T follicular helper cell (primary cell): ENCODE results near the gene SF3B2.
"Not testable (repeated sequence)": the region's sequence is repeated elsewhere in the genome, so short reads cannot be mapped to it uniquely, and the experiment has no call there.

Experiments
- DNase-seq: peaks from one replicate; pipeline ENCODE4 v3.0.0-alpha.2; 2020; ENCODE audit warnings: low read depth

Gene SF3B2

DNA sequence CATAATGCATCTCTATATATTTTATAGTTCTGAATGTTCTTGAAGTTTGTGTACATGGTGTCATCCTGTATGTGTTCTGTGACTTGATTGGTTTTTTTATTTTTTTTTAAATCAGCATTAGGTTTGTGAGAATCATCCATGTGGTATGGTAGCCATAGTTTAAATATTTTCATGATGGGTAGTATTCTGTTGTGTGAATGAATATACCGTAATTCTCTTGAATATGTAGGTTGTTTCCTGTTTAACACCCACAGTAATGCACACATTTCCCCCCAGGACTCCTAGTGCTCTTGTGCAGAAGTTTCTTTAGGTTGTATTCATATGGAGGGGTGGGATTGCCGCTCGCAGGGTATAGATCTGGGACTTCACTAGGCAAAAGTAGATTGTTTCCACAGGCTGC is 19.9 kb downstream of the SF3B2 start:
- no peak for DNase-seq

DNA sequence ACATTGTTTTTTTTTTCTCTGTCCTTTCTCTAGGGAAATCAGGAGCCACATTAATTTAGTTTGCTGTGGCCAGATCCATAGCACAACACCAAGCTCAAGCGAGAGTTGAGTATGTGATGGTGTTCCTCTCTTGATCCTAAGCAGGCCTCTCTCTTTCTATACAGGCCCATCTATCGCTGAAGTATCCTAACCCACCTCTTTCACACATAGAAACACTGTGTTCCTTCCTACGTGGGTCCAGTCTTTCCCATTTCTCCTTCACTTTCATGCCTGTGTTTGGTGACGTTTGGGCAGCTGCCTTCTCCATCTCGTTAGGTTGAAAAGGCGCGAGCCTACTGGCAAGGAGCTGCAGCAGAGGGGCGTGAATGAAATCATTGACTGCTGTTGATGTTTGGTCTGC is 20.4 kb downstream of the SF3B2 start:
- no peak for DNase-seq

DNA sequence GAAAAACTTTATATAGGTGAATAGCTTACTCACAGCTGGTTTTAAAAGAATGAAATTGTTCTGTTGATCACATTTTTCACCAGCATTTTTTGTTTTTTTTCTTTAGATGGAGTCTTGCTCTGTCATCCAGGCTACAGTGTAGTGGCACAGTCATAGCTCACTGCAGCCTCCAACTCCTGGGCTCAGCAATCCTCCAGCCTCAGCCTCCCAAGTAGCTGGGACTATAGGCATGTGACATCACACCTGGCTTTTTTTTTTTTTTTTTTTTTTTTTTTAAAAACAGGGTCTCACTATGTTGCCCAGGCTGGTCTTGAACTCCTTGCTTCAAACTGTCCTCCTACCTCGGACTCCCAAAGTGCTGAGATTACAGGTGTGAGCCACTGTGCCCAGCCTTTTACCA is 21.5 kb downstream of the SF3B2 start:
- DNase-seq, result no peak

DNA sequence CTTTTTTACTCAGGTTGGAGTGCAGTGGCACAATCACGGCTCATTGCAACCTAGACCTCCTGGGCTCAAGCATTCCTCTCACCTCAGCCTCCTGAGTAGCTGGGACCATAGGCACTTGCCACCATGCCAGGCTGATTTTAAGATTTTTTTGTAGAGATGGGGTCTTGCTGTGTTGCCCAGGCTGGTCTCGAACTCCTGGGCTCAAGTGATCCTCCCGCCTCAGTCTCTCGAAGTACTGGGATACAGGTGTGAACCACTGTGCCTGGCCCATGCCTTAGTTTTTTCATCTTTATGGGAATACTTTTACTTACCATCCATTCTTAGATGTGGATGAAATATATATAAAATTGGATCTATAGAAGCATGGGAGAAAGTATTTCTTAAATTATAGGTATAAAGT is 23.1 kb downstream of the SF3B2 start:
- no peak for DNase-seq

DNA sequence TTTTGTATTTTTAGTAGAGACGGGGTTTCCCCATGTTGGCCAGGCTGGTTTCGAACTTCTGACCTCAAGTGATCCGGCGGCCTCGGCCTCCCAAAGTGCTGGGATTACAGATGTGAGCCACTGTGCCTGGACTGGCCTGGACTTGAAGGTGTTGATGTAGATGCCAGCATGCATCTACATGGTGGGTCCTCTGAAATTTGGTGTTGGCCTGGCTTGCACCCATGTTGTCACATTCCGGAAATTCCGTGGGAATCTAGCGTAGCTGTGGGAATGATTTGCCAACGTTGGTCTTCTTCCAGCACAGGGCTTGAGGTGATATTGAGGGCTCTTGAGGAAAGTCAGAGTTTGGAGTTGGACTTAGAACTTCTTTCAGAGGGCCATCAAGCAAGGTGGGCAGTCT is 24.4 kb downstream of the SF3B2 start:
- no peak for DNase-seq

DNA sequence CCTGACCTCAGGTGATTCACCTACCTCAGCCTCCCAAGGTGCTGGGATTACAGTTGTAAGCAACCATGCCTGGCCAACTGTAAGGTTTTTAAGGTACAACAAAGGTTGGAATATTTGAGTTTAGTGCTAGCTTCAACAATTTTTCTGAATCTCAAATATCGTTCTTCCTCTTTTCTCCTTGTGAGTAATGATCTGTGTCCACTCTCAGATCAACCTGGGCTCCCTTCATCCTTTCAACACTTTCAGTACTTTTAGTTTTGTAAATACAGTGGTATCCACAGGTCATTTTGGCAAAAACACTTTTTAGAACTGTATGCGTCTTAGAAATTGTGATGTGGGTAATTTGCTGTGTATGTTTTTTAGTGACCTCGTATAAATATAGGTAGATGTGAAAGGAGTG is 25.8 kb downstream of the SF3B2 start:
- no peak for DNase-seq

DNA sequence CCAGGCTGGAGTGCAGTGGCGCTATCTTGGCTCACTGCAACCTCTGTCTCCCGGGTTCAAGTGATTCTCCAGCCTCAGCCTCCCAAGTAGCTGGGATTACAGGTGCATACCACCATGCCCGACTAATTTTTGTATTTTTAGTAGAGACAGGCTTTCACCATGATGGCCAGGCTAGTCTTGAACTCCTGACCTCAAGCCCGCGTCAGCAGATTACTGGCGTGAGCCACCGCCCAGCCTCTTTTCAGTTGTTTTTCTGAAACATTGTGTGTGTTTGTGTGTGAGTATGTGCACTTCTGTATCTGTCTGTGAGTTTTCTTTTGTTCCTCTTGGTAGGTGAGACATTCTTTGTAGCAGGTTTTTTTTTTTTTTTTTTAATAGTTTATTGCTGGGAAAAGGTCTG is 26.8 kb downstream of the SF3B2 start:
- DNase-seq, result not testable (repeated sequence)

DNA sequence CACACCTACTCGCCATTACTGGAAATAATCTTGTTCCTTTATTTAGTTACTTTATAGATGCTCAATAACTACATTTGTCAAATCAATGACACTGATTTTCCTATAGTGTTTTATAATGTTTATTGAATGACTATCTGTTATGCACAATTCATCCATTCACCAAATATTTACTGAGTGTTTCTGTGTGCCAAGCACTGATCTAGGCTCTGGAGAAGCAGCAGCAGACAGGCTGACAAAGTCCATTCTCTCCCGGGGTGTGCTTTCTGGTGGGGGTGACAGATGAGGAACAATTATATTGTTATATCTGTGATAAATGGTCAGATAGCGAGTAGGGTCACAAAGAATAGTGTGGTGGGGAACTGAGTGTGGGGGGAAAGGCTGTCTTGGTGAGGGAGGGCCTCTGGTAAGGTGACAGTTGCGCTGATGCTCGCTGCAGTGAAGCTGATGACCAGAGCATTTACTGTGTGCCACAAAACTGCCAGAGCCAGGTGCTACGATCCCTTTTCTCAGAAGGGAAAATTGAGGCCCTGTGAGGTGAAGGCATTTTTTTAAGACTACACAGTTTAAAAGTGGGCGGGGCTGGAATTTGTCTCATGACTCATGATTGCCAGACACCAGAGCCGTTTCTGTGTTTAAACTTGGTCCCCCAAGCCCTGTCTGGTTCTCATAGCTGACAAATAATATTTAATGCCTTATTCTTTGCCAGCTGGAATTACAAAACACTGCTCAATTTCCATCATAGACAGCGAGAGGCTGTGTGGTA is 28.1 kb downstream of the SF3B2 start:
- DNase-seq, result peak; percentile 76

DNA sequence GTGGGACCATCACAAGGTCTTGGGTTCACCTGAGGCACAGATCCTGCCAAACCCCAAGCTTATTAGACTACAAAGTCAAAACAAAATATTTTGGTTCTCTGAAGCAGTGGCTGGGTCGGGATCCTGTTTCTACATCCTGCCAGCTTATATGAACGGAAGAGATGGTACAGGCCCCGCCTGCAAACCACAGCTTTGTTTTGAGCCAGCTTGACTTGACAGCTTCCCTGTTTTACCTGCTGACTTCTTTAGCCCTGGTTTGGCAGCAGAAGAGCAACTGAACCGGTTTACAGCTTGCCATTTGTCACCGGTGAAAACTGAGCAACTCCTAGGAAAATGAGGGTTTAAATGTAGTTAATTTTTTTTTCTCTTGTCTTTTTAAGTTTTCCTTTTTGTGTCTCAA is 29.3 kb downstream of the SF3B2 start:
- DNase-seq, result peak; percentile 78

DNA sequence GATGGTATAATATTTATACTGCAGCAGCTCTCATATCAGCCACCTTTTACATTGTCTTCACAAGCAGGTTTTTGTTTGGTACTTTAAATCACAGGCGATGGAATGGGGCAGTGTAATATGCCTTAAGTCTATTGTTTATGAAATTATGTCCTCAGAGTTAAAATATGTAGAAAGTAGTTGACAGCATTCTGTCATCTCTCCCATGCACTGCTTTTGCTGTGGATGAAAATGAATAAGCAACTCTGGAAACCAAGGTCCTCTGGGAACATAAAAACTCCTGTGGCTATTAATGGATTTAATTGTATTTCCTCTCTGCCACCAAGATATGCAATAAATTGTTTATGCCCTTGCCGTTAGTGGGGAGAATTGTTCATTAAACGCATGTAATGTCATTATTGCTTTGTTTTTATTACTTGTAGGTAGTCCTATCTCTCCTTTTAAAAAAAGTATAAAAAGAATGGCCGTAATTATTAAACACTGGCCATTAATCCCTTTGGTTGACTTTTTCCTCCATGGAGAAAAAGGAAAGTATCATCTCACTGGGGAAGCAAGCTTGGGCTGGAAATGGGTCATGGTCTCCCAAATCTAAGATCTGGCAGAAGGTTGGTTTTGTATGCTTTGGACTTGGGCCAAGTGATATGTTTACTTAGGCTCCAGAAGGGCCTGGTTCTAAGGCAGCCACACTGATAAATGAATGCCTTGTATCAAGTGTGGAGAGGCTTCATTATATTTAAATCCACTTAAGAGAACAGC is 31.0 kb downstream of the SF3B2 start:
- DNase-seq, result no peak

DNA sequence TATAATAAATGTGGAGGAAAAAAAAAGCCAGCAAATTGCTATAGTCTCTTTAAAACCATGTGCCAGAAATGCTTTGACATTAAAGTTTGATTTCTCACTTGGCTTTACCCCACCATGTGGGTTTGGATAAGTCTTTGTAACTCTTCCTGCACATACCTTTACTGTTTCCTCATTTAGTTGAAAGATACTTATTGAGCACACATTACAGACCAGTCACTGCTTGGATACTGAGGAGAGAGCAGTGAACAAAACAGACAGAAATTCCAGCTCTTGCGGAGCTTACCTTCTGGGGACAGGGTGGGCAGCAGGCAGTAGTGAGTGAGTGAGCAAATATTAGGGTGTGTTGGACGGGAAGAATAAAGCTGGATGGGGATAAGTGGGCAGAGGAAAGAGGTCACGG is 31.6 kb downstream of the SF3B2 start:
- no peak for DNase-seq

DNA sequence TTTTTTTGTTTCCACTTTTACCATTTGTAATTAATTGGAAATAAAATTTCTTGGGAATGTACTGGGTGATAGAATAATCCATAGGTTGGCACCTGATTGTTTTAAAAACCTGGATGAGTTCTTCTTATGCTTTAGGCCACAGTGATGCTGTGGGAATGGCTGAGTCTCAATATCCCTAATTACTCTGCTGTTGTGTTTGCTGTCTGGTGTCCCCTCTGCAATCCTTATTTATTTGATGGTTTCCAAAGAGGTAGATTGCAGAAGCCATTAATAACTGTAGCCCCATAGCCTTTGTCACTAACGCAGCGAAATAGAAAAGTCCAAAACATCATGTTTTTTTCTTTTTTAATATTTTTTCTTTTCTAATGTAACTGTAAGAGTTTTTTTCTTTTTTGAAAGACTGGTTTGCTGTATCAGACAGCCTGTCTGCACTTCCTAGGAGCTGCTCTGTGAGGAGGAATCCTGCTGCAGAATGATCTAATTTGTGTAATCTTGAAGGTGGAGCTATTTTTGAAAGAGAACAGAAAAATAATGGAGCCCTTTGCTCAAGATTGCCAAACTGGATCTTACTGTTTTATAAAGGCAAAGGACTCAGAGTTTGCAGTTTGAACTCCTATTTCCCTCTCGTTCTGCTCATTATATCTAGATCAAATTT is 32.8 kb downstream of the SF3B2 start:
- no peak for DNase-seq

DNA sequence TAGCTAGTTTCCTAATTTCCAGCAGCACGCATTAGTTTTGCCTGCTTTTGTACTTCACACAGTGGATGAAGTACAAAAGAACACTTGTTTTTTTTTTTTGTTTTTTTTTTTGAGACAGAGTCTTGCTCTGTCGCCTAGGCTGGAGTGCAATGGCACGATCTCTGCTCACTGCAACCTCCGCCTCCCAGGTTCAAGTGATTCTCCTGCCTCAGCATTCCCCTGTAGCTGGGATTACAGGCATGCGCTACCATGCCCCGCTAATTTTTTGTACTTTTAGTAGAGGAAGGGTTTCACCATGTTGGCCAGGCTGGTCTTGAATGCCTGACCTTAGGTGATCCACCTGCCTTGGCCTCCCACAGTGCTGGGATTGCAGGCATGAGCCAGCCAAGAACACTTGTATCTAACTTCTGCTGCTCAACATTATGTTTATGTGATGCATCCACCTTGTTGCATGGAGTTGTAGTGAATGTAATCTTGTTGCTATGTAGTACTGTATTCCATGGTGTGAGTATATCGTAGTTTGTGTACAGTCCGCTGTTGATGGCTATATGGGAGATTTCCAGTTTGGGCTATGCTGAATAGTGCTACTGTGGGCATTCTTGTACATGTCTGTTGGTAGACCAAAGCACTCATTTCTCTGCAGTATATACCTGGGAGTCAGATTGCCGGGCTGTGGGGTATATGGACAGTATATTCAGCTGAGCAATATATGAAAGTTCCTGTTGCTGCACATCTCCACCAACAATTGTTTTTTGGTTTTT is 35.2 kb downstream of the SF3B2 start:
- no peak for DNase-seq

DNA sequence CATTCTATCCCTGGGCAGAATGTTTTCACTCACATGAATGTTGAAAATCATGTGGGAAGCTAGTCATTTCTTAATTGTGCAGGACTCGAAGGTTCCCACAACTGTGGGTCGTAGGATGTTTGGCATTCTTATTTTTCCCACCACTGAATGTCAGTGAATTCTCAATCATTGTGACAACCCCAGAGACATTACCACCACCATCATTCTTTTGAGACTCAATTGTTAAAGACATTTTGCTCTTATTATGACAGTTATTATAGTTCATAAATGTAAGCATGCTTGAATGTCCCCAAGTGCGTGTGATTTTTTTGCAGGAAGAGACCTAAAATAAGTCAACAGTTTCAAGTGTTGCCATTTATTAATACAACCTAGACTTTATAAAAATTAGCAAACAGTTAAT is 36.9 kb downstream of the SF3B2 start:
- DNase-seq, result no peak

DNA sequence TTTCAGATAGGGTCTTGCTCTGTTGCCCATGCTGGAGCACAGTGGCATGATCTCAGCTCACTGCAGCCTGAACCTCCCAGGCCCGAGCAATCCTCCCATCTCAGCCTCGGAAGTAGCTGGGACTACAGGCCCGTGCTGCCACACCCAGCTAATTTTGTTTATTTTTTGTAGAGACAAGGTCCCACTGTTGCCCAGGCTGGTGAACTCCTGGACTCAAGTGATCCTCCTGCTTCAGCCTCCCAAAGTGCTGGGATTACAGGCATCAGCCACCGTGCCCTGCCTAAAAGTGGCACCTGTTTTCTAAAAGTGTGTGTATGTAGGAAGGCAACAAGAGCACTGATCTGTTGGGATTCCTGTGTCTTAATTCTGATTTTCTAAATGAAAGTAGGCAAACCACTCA is 38.1 kb downstream of the SF3B2 start:
- DNase-seq, result no peak

DNA sequence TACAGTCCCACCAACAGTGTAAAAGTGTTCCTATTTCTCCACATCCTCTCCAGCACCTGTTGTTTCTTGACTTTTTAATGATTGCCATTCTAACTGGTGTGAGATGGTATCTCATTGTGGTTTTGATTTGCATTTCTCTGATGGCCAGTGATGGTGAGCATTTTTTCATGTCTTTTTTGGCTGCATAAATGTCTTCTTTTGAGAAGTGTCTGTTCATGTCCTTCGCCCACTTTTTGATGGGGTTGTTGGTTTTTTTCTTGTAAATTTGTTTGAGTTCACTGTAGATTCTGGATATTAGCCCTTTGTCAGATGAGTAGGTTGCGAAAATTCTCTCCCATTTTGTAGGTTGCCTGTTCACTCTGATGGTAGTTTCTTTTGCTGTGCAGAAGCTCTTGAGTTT is 40.0 kb downstream of the SF3B2 start:
- not testable (repeated sequence) for DNase-seq

DNA sequence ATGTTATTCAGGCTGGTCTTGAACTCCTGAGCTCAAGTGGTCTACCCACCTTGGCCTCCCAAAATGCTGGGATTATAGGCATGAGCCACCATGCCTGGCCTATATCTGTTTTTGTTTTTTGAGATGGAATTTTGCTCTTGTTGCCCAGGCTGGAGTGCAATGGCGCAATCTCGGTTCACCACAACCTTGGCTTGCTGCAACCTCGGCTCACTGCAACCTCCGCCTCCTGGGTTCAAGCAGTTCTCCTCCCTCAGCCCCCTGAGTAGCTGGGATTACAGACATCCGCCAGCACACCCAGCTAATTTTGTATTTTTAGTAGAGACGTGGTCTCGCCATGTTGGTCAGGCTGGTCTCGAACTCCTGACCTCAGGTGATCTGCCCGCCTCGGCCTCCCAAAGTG is 47.6 kb downstream of the SF3B2 start:
- not testable (repeated sequence) for DNase-seq

DNA sequence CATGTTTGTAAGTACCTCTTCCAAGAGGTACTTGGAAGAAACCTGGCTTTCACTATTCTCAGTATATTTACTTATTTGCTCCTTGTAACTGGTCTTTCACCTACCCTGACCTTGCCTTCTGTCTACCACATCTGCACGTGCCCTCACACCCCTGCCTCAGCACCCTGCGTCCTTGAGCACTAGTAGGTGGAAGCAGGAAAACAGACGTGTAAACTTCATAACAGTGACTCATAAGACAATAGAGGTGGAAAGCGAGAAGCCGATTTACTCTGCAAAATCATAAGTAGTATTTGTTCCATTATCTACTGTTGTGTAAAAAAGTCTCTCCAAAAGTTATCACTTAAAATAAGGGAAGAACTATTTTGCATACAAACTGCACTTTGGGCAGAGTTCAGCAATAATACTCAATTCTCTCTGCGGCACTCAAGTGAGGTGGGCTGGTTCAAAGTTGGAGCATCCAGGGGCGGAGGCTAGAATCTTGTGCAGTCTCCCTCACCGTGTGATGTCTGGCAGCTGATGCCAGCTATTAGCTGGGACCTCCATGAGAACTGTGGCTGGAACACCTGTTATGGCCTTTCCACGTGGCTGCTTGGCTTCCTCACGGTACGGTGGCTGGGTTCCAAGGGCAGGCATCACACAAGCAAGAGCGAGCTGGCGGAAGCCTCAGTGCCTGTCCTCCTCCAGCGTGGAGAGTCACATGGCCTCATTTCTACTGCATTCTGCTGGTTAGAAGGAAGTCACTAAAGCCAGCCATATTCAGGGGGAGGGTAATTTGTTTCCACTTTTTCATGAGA is 48.3 kb downstream of the SF3B2 start:
- DNase-seq, result peak; percentile 62

DNA sequence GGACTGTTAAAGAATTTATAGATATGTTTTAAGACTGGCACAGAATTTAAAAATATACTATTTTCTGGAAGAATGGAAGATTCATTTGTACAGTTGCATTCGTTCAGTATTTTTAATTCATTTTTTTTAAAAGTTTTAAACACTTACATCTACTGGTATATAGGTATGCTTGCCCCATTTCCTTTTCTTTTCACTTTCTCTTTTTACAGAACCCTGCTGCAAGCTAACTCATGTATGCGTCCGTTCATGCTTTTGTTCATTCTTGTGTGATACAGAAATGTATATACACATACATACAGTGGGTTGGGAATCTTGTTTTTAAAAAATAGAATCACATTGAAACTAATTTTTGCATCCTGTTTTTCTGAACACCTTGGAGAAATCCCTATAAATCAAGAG is 48.9 kb downstream of the SF3B2 start:
- no peak for DNase-seq

DNA sequence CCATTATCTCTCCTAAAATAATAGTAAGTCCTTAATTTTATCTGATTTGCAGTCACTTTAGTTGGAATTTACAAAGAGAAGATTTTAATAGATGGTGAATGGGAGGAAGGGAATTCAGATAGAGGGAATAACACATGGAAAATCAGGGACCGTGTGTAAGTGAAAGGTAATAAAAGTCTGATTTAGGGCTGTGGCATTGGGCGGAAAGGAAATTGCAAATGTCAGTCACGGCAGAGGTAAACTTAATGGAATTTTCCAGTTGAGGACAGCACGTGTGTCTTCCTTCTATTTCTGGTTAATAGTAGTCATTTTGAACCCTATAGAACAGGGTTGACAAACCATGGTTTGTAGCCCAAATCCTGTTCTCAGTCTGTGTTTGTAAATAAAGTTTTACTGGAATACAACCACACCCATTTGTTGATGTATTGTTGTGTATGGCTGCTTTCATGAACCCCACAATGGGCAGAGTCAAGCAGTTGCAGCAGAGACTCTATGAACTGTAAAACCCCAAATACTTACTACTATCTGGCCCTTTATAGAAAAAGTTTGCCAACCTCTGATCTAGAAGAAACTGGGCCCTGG is 52.0 kb downstream of the SF3B2 start:
- DNase-seq, result no peak
